ENCODE data around the gene GLRB.

The GLRB gene

GRCh38 chr4:157127571-157127970, 51.6 kb downstream of the GLRB start (continued):
- TF ChIP-seq ZSCAN18 (tag by site-specific recombination; IDR thresholded peaks at IDR 0.05) (no peak), ZNF398 (tag by site-specific recombination; IDR thresholded peaks at IDR 0.05) (no peak), GFI1B (tag by site-specific recombination; IDR thresholded peaks at IDR 0.05) (no peak)

GRCh38 chr4:157128395-157128794, 52.4 kb downstream of the GLRB start:
- no peaks in the 10 kb centered on the region for H3K36me3 ChIP-seq (ENCODE audit: control insufficient read depth in 2 of 2, insufficient read depth in 1 of 2, low read length in 2 of 2)
- TF ChIP-seq ZNF449 (tag by site-specific recombination; IDR thresholded peaks at IDR 0.05) (no peak), ZNF23 (tag by site-specific recombination; IDR thresholded peaks at IDR 0.05; ENCODE audit: borderline replicate concordance) (no peak), ZNF26 (tag by site-specific recombination; IDR thresholded peaks at IDR 0.05) (no peak), ZNF76 (tag by site-specific recombination; IDR thresholded peaks at IDR 0.05; ENCODE audit: borderline replicate concordance, low read depth) (no peak), ZNF280C (tag by site-specific recombination; IDR thresholded peaks at IDR 0.05) (no peak), ZNF18 (tag by site-specific recombination; IDR thresholded peaks at IDR 0.05) (no peak), ZNF366 (tag by site-specific recombination; conservative IDR thresholded peaks at IDR 0.05) (no peak)
- no peak overlapping the region for H3K27ac ChIP-seq (ENCODE audit: extremely low read depth, low read depth, low read length)
- H3K4me3 ChIP-seq (ENCODE audit: low read depth, low read length) = no peak overlapping the region
- H3K4me1 ChIP-seq (ENCODE audit: control insufficient read depth, insufficient read depth, low read length) = no peaks in the 10 kb centered on the region
- H3K9me3 ChIP-seq (ENCODE audit: control insufficient read depth, insufficient read depth, low read depth, low read length) = no peaks in the 10 kb centered on the region
- ChIA-PET POLR2A (no interaction called here), CTCF (interaction anchor here (0.7 to 1.1 kb wide), 4 partner anchors 13 to 157 kb away, joined by 3 to 5 read pairs (median 4); no protein-coding TSS in a partner anchor)

- no peak for TF ChIP-seq ZNF639 (tag by site-specific recombination; IDR thresholded peaks at IDR 0.05)
- no peak for TF ChIP-seq ZNF221 (tag by site-specific recombination; IDR thresholded peaks at IDR 0.05; ENCODE audit: borderline replicate concordance)
- TF ChIP-seq ZNF2 (tag by site-specific recombination; IDR thresholded peaks at IDR 0.05) = no peak
- TF ChIP-seq KLF8 (tag by site-specific recombination; IDR thresholded peaks at IDR 0.05) = no peak
- no peak for TF ChIP-seq ZFP3 (tag by site-specific recombination; IDR thresholded peaks at IDR 0.05; ENCODE audit: low read depth)
- TF ChIP-seq ZNF324 (tag by site-specific recombination; IDR thresholded peaks at IDR 0.05) = no peak
- no peak for TF ChIP-seq ZNF132 (tag by site-specific recombination; IDR thresholded peaks at IDR 0.05; ENCODE audit: borderline replicate concordance)
- TF ChIP-seq ZNF707 (tag by site-specific recombination; IDR thresholded peaks at IDR 0.05) = no peak
- CTCF ChIA-PET = interaction anchor here (0.6 kb wide), 1 partner anchor 13 kb away, joined by 3 read pairs; no protein-coding TSS in a partner anchor
- H3K9me3 ChIP-seq (ENCODE audit: control insufficient read depth, insufficient read depth, low read depth, low read length) = no peaks in the 10 kb centered on the region
- H3K4me1 ChIP-seq (ENCODE audit: control insufficient read depth, insufficient read depth, low read length) = no peaks in the 10 kb centered on the region
- POLR2A ChIA-PET = no interaction called here
- H3K36me3 ChIP-seq (ENCODE audit: control insufficient read depth in 2 of 2, insufficient read depth in 1 of 2, low read length in 2 of 2) = no peaks in the 10 kb centered on the region
- no peak overlapping the region for H3K27ac ChIP-seq (ENCODE audit: extremely low read depth, low read depth, low read length)
- no peak overlapping the region for H3K4me3 ChIP-seq (ENCODE audit: low read depth, low read length)
Measured at GRCh38 chr4:157141976-157142375, 66.0 kb downstream of the GLRB start.

Measured in HEK293 (cell line).